Inferior parietal cortex (tissue), 1 donor: Measurements from ENCODE around the gene MRPL47.
A peak's percentile ranks its signal among the peaks of the same experiment; 100 is the strongest.

Experiments
- DNase-seq: peaks from one replicate; pipeline ENCODE4 v3.0.0-alpha.2; 2016; ENCODE audit errors: extremely low spot score

The MRPL47 gene

GRCh38 chr3:179591313-179591712 lies 13.1 kb downstream of the MRPL47 start:
- DNase-seq, result no peak

GRCh38 chr3:179590669-179591068 lies 13.8 kb downstream of the MRPL47 start:
- DNase-seq, result no peak

GRCh38 chr3:179589143-179589542 lies 15.3 kb downstream of the MRPL47 start:
- DNase-seq, result no peak

GRCh38 chr3:179580992-179581391 lies 23.4 kb downstream of the MRPL47 start:
- DNase-seq, result no peak

- DNase-seq, result no peak
Measured at GRCh38 chr3:179565496-179565895, 38.9 kb downstream of the MRPL47 start.

- peak; percentile 24 for DNase-seq
Measured at GRCh38 chr3:179563271-179563783, 41.1 kb downstream of the MRPL47 start.

GRCh38 chr3:179562591-179563270 lies 41.7 kb downstream of the MRPL47 start, which contains the start of gene ACTL6A:
TSS of gene ACTL6A (plus strand) at chr3:179562926. CDS start at chr3:179563093, 167 bp downstream.
- DNase-seq, result peak; percentile 99

- no peak for DNase-seq
Measured at GRCh38 chr3:179560791-179561190, 43.6 kb downstream of the MRPL47 start.

- peak; percentile 80 for DNase-seq
Measured at GRCh38 chr3:179558742-179559364, 45.6 kb downstream of the MRPL47 start.

- DNase-seq, result no peak
Measured at GRCh38 chr3:179551349-179552105, 52.9 kb downstream of the MRPL47 start.

- DNase-seq, result no peak
Measured at GRCh38 chr3:179546814-179547241, 57.6 kb downstream of the MRPL47 start.

GRCh38 chr3:179544981-179545645 lies 59.3 kb downstream of the MRPL47 start:
- DNase-seq, result no peak

- no peak for DNase-seq
Measured at GRCh38 chr3:179542375-179542774, 62.1 kb downstream of the MRPL47 start.

- DNase-seq, result no peak
Measured at GRCh38 chr3:179541596-179541995, 62.8 kb downstream of the MRPL47 start.

- DNase-seq, result no peak
Measured at GRCh38 chr3:179541094-179541493, 63.3 kb downstream of the MRPL47 start.
